Stomach (tissue), 9 donors: Measurements from ENCODE around the gene SRP54. TPM values are rescaled to one million over a fixed set of nuclear protein-coding genes. Genes with fewer than 3 reads are reported as not detected.
"Not testable (repeated sequence)": the region's sequence is repeated elsewhere in the genome, so short reads cannot be mapped to it uniquely, and the experiment has no call there.

Experiments used
- DNase-seq, 2 donors: peaks; one replicate each; pipeline versions ENCODE4 v3.0.0 to v3.0.0-alpha.2; 2013 to 2019
- H3K27ac ChIP-seq, 5 donors: fragments of 200-600 bp in 4 of 5; sonication (generic) in 4 of 5; one replicate each; pipeline ENCODE4 v1.5.1; 2013 to 2019; ENCODE audit warnings: mild to moderate bottlenecking in 1 of 5, moderate library complexity in 1 of 5
- H3K27me3 ChIP-seq, 3 donors: fragments of 200-600 bp; sonication (generic); one replicate each; pipeline ENCODE4 v1.5.1; 2017 to 2019; ENCODE audit warnings: mixed run types in 1 of 3
- H3K36me3 ChIP-seq, 4 donors: fragments of 200-600 bp; sonication (generic); 1 replicate in 3 of 4; 2 replicates in 1 of 4; pipeline ENCODE4 v1.5.1; 2016 to 2019
- H3K4me1 ChIP-seq, 4 donors: fragments of 200-600 bp; sonication (generic); one replicate each; pipeline ENCODE4 v1.5.1; 2016 to 2019
- H3K4me3 ChIP-seq, 4 donors: fragments of 200-600 bp; sonication (generic) in 3 of 4; one replicate each; pipeline ENCODE4 v1.5.1; 2016 to 2019; ENCODE audit warnings: mild to moderate bottlenecking in 1 of 4
- H3K9me3 ChIP-seq, 4 donors: fragments of 200-600 bp; sonication (generic); one replicate each; pipeline ENCODE4 v1.5.1; 2016 to 2019
- CTCF ChIP-seq, 7 experiments: fragments of 450-650 bp in 4 of 7; fragments of 200-600 bp in 3 of 7; sonication (generic) in 3 of 7; IDR thresholded peaks; one replicate each; pipeline ENCODE4 v1.5.1; 2016 to 2019; ENCODE audit warnings: antibody characterized with exemption in 7 of 7, control low read depth in 2 of 7, mild to moderate bottlenecking in 1 of 7
- EP300 ChIP-seq: sonication (generic); formaldehyde crosslinking; IDR thresholded peaks from one replicate; pipeline ENCODE4 v1.6.1; 2017; ENCODE audit warnings: antibody characterized with exemption
- POLR2A ChIP-seq, 4 donors: fragments of 450-650 bp; IDR thresholded peaks; one replicate each; pipeline ENCODE4 v1.6.1; 2016; ENCODE audit warnings: antibody characterized with exemption in 4 of 4, control low read depth in 2 of 4, mild to moderate bottlenecking in 1 of 4, moderate library complexity in 1 of 4
- POLR2AphosphoS5 ChIP-seq, 3 donors: sonication (generic); formaldehyde crosslinking; IDR thresholded peaks; one replicate each; pipeline ENCODE4 v1.6.1; 2016; ENCODE audit warnings: antibody characterized with exemption in 3 of 3
- WGBS, 5 donors: extraction: QIAGEN DNeasy Blood & Tissue Kit in 3 of 5; methylation state at CpG; one replicate each; pipeline versions ENCODE4 v1.1.5 to v1.1.7; 2013 to 2018; 5-methylcytosine and 5-hydroxymethylcytosine counted together
- intact Hi-C: fragments of 100-400 bp; cut with DNase I; formaldehyde crosslinking; loops from one replicate; pipeline ENCODE4 v1.15.1; 2023; ENCODE audit warnings: low total_unique reads
- polyA plus RNA-seq, 3 donors: library from polyadenylated mRNA; stranded (reverse); fragments of 200-250 nt; gene quantifications; one replicate each; pipeline ENCODE4 v1.2.3, GENCODE V29; 2013
- total RNA-seq, 5 donors: library from RNA; depleted of rRNA; stranded (reverse); fragments of >200 nt; gene quantifications; one replicate each; pipeline versions ENCODE4 v1.1.0 to v1.2.3, GENCODE V29; 2014 to 2016
- donor health status: healthy with polysubstance abuse.
- donor health status: Bipolar disorder and iron deficiency.
- donor health status: healthy.

Gene SRP54
- total and polyA plus RNA-seq, 8 donors, result 12.9 to 111 (median 23.7) TPM

- intact Hi-C loops, result no loop called here
- peaks cover 0 to 6% (median 0%) of the 10 kb centered on the region in 4 donors for H3K9me3 ChIP-seq
- H3K4me1 ChIP-seq, result no peaks in the 10 kb centered on the region
- 91 to 96% (median 93%) methylated on average over 2 of the region's 2 CpGs for WGBS, 5 donors
- H3K27me3 ChIP-seq, result no peaks in the 10 kb centered on the region
- peaks cover 35 to 100% (median 98%) of the 10 kb centered on the region in 4 donors for H3K36me3 ChIP-seq
- H3K4me3 ChIP-seq, result no peak overlapping the region
- TF ChIP-seq POLR2AphosphoS5 (IDR thresholded peaks at IDR 0.05) (no peak), POLR2A (IDR thresholded peaks at IDR 0.05) (no peak), EP300 (no peak), CTCF (IDR thresholded peaks at IDR 0.05) (no peak)
- no peak overlapping the region for H3K27ac ChIP-seq
- no peak for DNase-seq
Measured at GRCh38 chr14:35028435-35028834, 45.6 kb downstream of the SRP54 start.

- Histone ChIP-seq H3K27me3 (no peaks in the 10 kb centered on the region), H3K4me1 (no peaks in the 10 kb centered on the region), H3K9me3 (peaks cover 0 to 19% (median 13%) of the 10 kb centered on the region in 4 donors), H3K27ac (no peak overlapping the region), H3K4me3 (no peak overlapping the region), H3K36me3 (peaks cover 28 to 70% (median 67%) of the 10 kb centered on the region in 4 donors)
- intact Hi-C loops, result no loop called here
- 96 to 100% (median 100%) methylated on average over 2 of the region's 2 CpGs for WGBS, 5 donors
- no peak for DNase-seq
- TF ChIP-seq EP300 (no peak), CTCF (IDR thresholded peaks at IDR 0.05) (no peak), POLR2AphosphoS5 (IDR thresholded peaks at IDR 0.05) (no peak), POLR2A (IDR thresholded peaks at IDR 0.05) (no peak)
Measured at GRCh38 chr14:35032562-35032961, 49.8 kb downstream of the SRP54 start.

GRCh38 chr14:35034440-35034833 is 51.6 kb downstream of the SRP54 start:
- no peak for TF ChIP-seq CTCF (IDR thresholded peaks at IDR 0.05)
- TF ChIP-seq EP300, result no peak
- TF ChIP-seq POLR2AphosphoS5 (IDR thresholded peaks at IDR 0.05), result no peak
- no peak for TF ChIP-seq POLR2A (IDR thresholded peaks at IDR 0.05)
- H3K9me3 ChIP-seq, result peaks cover 0 to 19% (median 13%) of the 10 kb centered on the region in 4 donors
- WGBS, 5 donors, result 90 to 99% (median 97%) methylated on average over 5 of the region's 5 CpGs
- peaks cover 22 to 52% (median 48%) of the 10 kb centered on the region in 4 donors for H3K36me3 ChIP-seq
- intact Hi-C loops, result no loop called here
- H3K4me1 ChIP-seq, result no peaks in the 10 kb centered on the region
- H3K27me3 ChIP-seq, result no peaks in the 10 kb centered on the region
- H3K4me3 ChIP-seq, result no peak overlapping the region
- no peak for DNase-seq
- H3K27ac ChIP-seq, result no peak overlapping the region

- H3K4me3 ChIP-seq, H3K27me3 ChIP-seq, H3K4me1 ChIP-seq, intact Hi-C loops, DNase-seq, H3K27ac ChIP-seq: not testable (repeated sequence)
- 87 to 97% (median 92%) methylated on average over 5 of the region's 5 CpGs for WGBS, 5 donors
- Histone ChIP-seq H3K9me3 (peaks cover 0 to 19% (median 13%) of the 10 kb centered on the region in 4 donors), H3K36me3 (peaks cover 16 to 45% (median 42%) of the 10 kb centered on the region in 4 donors)
Measured at GRCh38 chr14:35034944-35035554, 52.3 kb downstream of the SRP54 start.

GRCh38 chr14:35038312-35038711 is 55.5 kb downstream of the SRP54 start:
- intact Hi-C loops, H3K4me3 ChIP-seq, H3K27ac ChIP-seq, H3K27me3 ChIP-seq, H3K4me1 ChIP-seq, DNase-seq: not testable (repeated sequence)
- WGBS, 5 donors, result 82 to 100% (median 95%) methylated on average over 1 to 11 of the region's 17 CpGs
- peaks cover 0 to 15% (median 13%) of the 10 kb centered on the region in 4 donors for H3K9me3 ChIP-seq
- peaks cover 5 to 15% (median 9%) of the 10 kb centered on the region in 4 donors for H3K36me3 ChIP-seq
